Endothelial cell of umbilical vein (primary cell): ENCODE measurements around the gene TAF3. TPM values are rescaled to one million over a fixed set of nuclear protein-coding genes. Genes with fewer than 3 reads are reported as not detected.

Experiments
- BruUV-seq: library from RNA; stranded (reverse); fragments of 400-500 nt; replicated peaks from 2 replicates; lab custom pipeline; 2021; lab: Mats Ljungman, UMichigan
- CTCF ChIA-PET: fragments of 300-600, 350-600 bp; sonication (Branson Sonifier 250); formaldehyde crosslinking; loops from one replicate; lab custom pipeline; 2021; ENCODE audit warnings: antibody characterized with exemption, inconsistent platforms; lab: Charles Lee
- POLR2A ChIA-PET: fragments of 300-600, 350-600 bp; sonication (Branson Sonifier 250); formaldehyde crosslinking; loops from one replicate; lab custom pipeline; 2021; ENCODE audit warnings: antibody characterized with exemption, inconsistent platforms; lab: Charles Lee
- DNase-seq: peaks from one replicate; pipeline ENCODE4 v3.0.0-alpha.2; 2011; ENCODE audit warnings: low read depth, low spot score
- FAIRE-seq: peaks from 2 replicates; lab custom pipeline; 2011; peaks lifted over from hg19 to GRCh38; lab: Jason Lieb, UNC
- H2AFZ ChIP-seq: 2 replicates; pipeline ENCODE4 v1.6.0; 2012; ENCODE audit warnings: low read depth, low read length, control low read depth, inconsistent platforms
- H3K27ac ChIP-seq: 2 replicates; pipeline ENCODE4 v1.5.1; 2011; ENCODE audit warnings: low read depth, mild to moderate bottlenecking, control low read depth, low read length, moderate library complexity; ENCODE audit not compliant: insufficient read depth
- H3K27me3 ChIP-seq, 2 experiments: 2 replicates each; pipeline versions ENCODE4 v1.6.0 to v1.6.1; 2011; ENCODE audit warnings: low read length in 2 of 2, mixed read lengths in 1 of 2; ENCODE audit not compliant: control insufficient read depth in 2 of 2, insufficient read depth in 2 of 2
- H3K36me3 ChIP-seq, 2 experiments: 2 replicates in 1 of 2; 3 replicates in 1 of 2; pipeline ENCODE4 v1.5.1; 2011; ENCODE audit warnings: low read length in 2 of 2, mild to moderate bottlenecking in 1 of 2, moderate library complexity in 1 of 2; ENCODE audit not compliant: control insufficient read depth in 2 of 2, insufficient read depth in 2 of 2; ENCODE audit errors: extremely low read depth in 1 of 2
- H3K4me1 ChIP-seq: 3 replicates; pipeline ENCODE4 v1.5.1; 2011; ENCODE audit warnings: mild to moderate bottlenecking, low read length; ENCODE audit not compliant: control insufficient read depth, insufficient read depth; ENCODE audit errors: extremely low read depth
- H3K4me2 ChIP-seq: 2 replicates; pipeline ENCODE4 v1.6.1; 2011; ENCODE audit warnings: low read length, control low read depth, mixed read lengths; ENCODE audit not compliant: insufficient read depth
- H3K4me3 ChIP-seq, 3 experiments: fragments of 200-600 bp in 1 of 3; sonication (generic), shearing (Covaris generic) in 1 of 3; replicated peaks in 1 of 3; 2 replicates each; pipeline ENCODE4 v1.5.1; 2011 to 2016; ENCODE audit warnings: control low read depth in 3 of 3, low read length in 3 of 3, mild to moderate bottlenecking in 2 of 3, inconsistent platforms in 1 of 3, low read depth in 1 of 3, moderate library complexity in 1 of 3; ENCODE audit not compliant: insufficient read depth in 1 of 3
- H3K79me2 ChIP-seq: 2 replicates; pipeline ENCODE4 v1.6.0; 2012; ENCODE audit warnings: low read length, inconsistent platforms; ENCODE audit not compliant: control insufficient read depth, insufficient read depth
- H3K9ac ChIP-seq: replicated peaks from 2 replicates; pipeline ENCODE3; 2011; ENCODE audit warnings: low read length, control low read depth; ENCODE audit not compliant: insufficient read depth; ENCODE audit errors: extremely low read depth
- H3K9me1 ChIP-seq: replicated peaks from 3 replicates; pipeline ENCODE4 v1.6.0; 2011; ENCODE audit warnings: mild to moderate bottlenecking, low read length; ENCODE audit not compliant: control insufficient read depth, insufficient read depth; ENCODE audit errors: extremely low read depth
- H3K9me3 ChIP-seq: replicated peaks from 2 replicates; pipeline ENCODE4 v1.5.1; 2012; ENCODE audit warnings: low read length, inconsistent platforms; ENCODE audit not compliant: control insufficient read depth, insufficient read depth
- H4K20me1 ChIP-seq: replicated peaks from 2 replicates; pipeline ENCODE3; 2011; ENCODE audit warnings: mild to moderate bottlenecking, low read length; ENCODE audit not compliant: control insufficient read depth, insufficient read depth; ENCODE audit errors: extremely low read depth
- CTCF ChIP-seq, 2 donors: IDR thresholded peaks; 1 replicate in 1 of 2; 2 replicates in 1 of 2; pipeline ENCODE4 v1.5.1; 2011; ENCODE audit warnings: low read length in 2 of 2, mild to moderate bottlenecking in 2 of 2, moderate library complexity in 2 of 2, control low read depth in 1 of 2, inconsistent platforms in 1 of 2, low read depth in 1 of 2; ENCODE audit not compliant: insufficient read depth in 1 of 2; ENCODE audit errors: extremely low read depth in 1 of 2
- EZH2 ChIP-seq: IDR thresholded peaks from 2 replicates; pipeline ENCODE4 v1.6.1; 2012; ENCODE audit warnings: borderline replicate concordance, low read depth, mild to moderate bottlenecking, moderate library complexity, low read length, inconsistent platforms; ENCODE audit not compliant: severe bottlenecking
- FOS ChIP-seq: IDR thresholded peaks from 2 replicates; pipeline ENCODE4 v1.6.1; 2011; ENCODE audit warnings: mild to moderate bottlenecking, low read length, moderate library complexity, borderline replicate concordance; ENCODE audit not compliant: insufficient read depth
- GATA2 ChIP-seq: IDR thresholded peaks from 2 replicates; pipeline ENCODE4 v1.7.0; 2011; ENCODE audit warnings: low read depth, mild to moderate bottlenecking, moderate library complexity, mixed read lengths, low read length; ENCODE audit not compliant: insufficient read length, insufficient read depth
- JUN ChIP-seq: IDR thresholded peaks from 2 replicates; pipeline ENCODE4 v1.6.1; 2011; ENCODE audit warnings: borderline replicate concordance, low read depth; ENCODE audit not compliant: insufficient read length, insufficient read depth
- MYC ChIP-seq: IDR thresholded peaks from one replicate; pipeline ENCODE4 v1.6.1; 2011; ENCODE audit warnings: mild to moderate bottlenecking, low read depth, low read length
- POLR2A ChIP-seq: IDR thresholded peaks from 2 replicates; pipeline ENCODE4 v1.6.1; 2012; ENCODE audit warnings: low read depth, mild to moderate bottlenecking, control low read depth, low read length
- POLR2AphosphoS5 ChIP-seq: IDR thresholded peaks from 2 replicates; pipeline ENCODE4 v1.6.1; 2012; ENCODE audit warnings: low read depth, mild to moderate bottlenecking, control low read depth, low read length, moderate library complexity; ENCODE audit not compliant: insufficient read depth
- dilution Hi-C: fragments of 300-500 bp; cut with MboI; formaldehyde crosslinking; loops from one replicate; pipeline ENCODE4 v1.15.0; 2019; ENCODE audit warnings: low sequenced_read_pairs; ENCODE audit not compliant: extremely low pct_ligation_motif_present
- intact Hi-C: fragments of 100-400 bp; cut with micrococcal nuclease; formaldehyde crosslinking; loops from one replicate; pipeline ENCODE4 v1.10.0; 2022
- polyA plus RNA-seq, 4 experiments: library from polyadenylated mRNA; depleted of rRNA in 3 of 4; stranded (reverse) in 3 of 4; unstranded in 1 of 4; fragments of >200 nt; gene quantifications; 2 replicates each; pipeline versions ENCODE4 v1.2.1 to v1.2.3, GENCODE V29; 2011 to 2012; ENCODE audit warnings: missing spikeins in 1 of 4
- total RNA-seq: library from RNA; stranded (reverse); gene quantifications from 2 replicates; pipeline ENCODE4 v1.2.3, GENCODE V29; 2021
- TF ChIP-seq, protein P1 (sequence below): IDR thresholded peaks from 2 replicates; pipeline ENCODE4 v1.6.1; 2011; ENCODE audit not compliant: insufficient read depth, insufficient read length

TAF3 gene
- total and polyA plus RNA-seq, 2 donors (not counting 3 experiments of a cell fraction or from before 2014, with no cell fraction given) = 2.4 to 10.5 TPM

DNA sequence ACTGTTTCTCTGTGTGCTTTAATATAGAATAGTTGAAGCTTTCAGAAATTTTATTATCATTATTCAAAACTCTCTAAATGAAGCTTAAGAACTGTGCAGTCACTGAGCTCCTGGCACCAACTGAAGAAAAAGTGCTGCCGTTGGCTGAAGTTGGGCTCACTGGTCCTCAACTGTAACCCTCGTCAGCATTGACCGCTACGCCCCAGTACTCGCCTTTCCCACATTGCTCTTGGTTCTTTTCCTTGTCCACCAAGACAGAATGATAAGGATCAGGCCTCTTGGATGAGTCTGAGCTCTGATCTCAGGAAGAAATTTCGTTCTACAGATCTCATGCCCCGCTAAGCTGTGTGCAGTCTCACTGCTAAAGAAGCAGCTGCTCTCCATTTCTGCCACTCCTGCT, 7.9 kb upstream of the TAF3 start:
- peaks cover 4 to 7% of the 10 kb centered on the region in 2 experiments for H3K36me3 ChIP-seq
- no peaks in the 10 kb centered on the region for H3K4me1 ChIP-seq
- no peak overlapping the region for H3K27ac ChIP-seq
- H3K4me3 ChIP-seq = no peak overlapping the region
- H4K20me1 ChIP-seq = no peaks in the 10 kb centered on the region
- no peaks in the 10 kb centered on the region for H3K9me3 ChIP-seq
- H3K9ac ChIP-seq = no peak overlapping the region
- ChIA-PET CTCF (interaction anchor here (1.9 kb wide), 1 partner anchor 13 kb away, joined by 6 read pairs; no protein-coding TSS in a partner anchor), POLR2A (no interaction called here)
- H3K27me3 ChIP-seq = no peaks in the 10 kb centered on the region
- no peaks in the 10 kb centered on the region for H3K9me1 ChIP-seq
- dilution Hi-C loops = no loop called here
- no peak for TF ChIP-seq GATA2
- no peak for TF ChIP-seq MYC
- TF ChIP-seq, protein P1, sequence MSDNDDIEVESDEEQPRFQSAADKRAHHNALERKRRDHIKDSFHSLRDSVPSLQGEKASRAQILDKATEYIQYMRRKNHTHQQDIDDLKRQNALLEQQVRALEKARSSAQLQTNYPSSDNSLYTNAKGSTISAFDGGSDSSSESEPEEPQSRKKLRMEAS = no peak
- TF ChIP-seq POLR2AphosphoS5 = no peak
- TF ChIP-seq FOS = no peak
- TF ChIP-seq EZH2 = no peak
- no peak for TF ChIP-seq JUN
- TF ChIP-seq POLR2A = no peak
- no peak for TF ChIP-seq CTCF (IDR thresholded peaks at IDR 0.05; ENCODE audit: extremely low read depth in 1 of 2, insufficient read depth in 1 of 2, low read depth in 1 of 2, low read length in 2 of 2)
- no peak overlapping the region for H2AFZ ChIP-seq
- FAIRE-seq (no peak), DNase-seq (no peak)
- no peak overlapping the region for H3K4me2 ChIP-seq
- intact Hi-C loops = no loop called here
- BruUV-seq = TSS peak; percentile 12
- no peaks in the 10 kb centered on the region for H3K79me2 ChIP-seq
